Erythroblast (primary cell): ENCODE data around the gene ANKRD7.

Experiments
- GATA1 ChIP-seq: IDR thresholded peaks from 2 replicates; pipeline ENCODE4 v1.6.1; 2011; ENCODE audit warnings: low read depth, mild to moderate bottlenecking, control low read depth, low read length, moderate library complexity
- POLR2A ChIP-seq: IDR thresholded peaks from 2 replicates; pipeline ENCODE4 v1.6.1; 2011; ENCODE audit warnings: mild to moderate bottlenecking, low read length

DNA sequence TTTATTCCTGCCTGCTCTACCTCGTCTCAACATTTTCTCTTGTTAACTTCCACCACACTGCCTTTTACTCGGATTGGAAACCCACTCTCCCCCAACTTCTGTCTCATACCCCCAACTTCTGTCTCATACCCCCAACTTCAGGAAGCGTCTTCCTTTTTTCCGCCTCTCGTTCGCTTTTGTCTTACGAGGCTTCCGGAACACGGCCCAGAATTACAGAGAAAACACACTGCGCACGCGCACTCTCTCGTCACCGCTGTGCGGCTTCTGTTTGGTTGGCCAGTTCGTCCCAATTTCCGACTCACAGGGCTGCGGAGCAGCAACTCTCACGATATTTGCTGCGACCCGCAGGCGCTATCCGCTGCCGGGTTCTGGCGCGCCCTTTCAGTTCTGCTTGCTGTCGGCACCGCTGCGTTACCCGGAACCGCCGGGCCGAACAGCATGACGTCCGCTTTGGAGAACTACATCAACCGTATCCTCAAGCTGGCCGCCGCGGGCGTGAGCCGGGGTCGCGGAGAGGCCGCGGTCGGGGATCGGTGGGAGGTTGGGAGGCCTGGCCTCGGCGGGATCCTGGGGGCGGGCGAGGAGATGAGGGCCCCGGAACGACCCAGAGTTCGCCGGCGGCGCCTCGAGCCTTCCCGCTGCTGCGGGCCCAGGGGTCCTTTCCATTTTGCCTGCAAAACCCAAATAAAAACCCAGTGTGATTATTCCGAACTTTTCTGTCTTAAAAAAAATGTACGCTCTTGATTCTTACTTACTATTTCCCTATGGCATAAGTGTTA lies 40.5 kb upstream of the ANKRD7 start, which contains the start of gene LSM8:
- TF ChIP-seq POLR2A (peak; percentile 99), GATA1 (no peak)
